A673 (cell line): ENCODE data around the gene ALX4. TPM values are rescaled to one million over a fixed set of nuclear protein-coding genes. Genes with fewer than 3 reads are reported as not detected.

Experiments used
- BruUV-seq: library from RNA; stranded (reverse); fragments of 400-500 nt; replicated peaks from 2 replicates; lab custom pipeline; 2021; lab: Mats Ljungman, UMichigan
- CTCF ChIA-PET: fragments of 300-600 bp; sonication (Branson Sonifier 250); formaldehyde crosslinking; loops from one replicate; lab custom pipeline; 2022; ENCODE audit warnings: antibody characterized with exemption; lab: Charles Lee
- POLR2A ChIA-PET: fragments of 300-600 bp; sonication (Branson Sonifier 250); formaldehyde crosslinking; loops from one replicate; lab custom pipeline; 2022; ENCODE audit warnings: antibody characterized with exemption; ENCODE audit not compliant: low non-redundant PET; lab: Charles Lee
- DNase-seq: peaks from one replicate; pipeline ENCODE4 v3.0.0-alpha.2; 2015; ENCODE audit warnings: low spot score
- H3K27ac ChIP-seq: fragments of 200-600 bp; sonication (generic); 2 replicates; pipeline ENCODE4 v1.5.1; 2016; ENCODE audit warnings: mixed run types, low read depth, mild to moderate bottlenecking, mixed read lengths, antibody characterized with exemption, low read length; ENCODE audit not compliant: poor library complexity, severe bottlenecking
- H3K27me3 ChIP-seq: fragments of 200-600 bp; sonication (generic); replicated peaks from 2 replicates; pipeline ENCODE4 v1.6.1; 2017; ENCODE audit warnings: mixed run types, low read depth, mild to moderate bottlenecking, mixed read lengths, antibody characterized with exemption, low read length; ENCODE audit not compliant: insufficient read depth, poor library complexity
- H3K36me3 ChIP-seq: fragments of 200-600 bp; sonication (generic); 2 replicates; pipeline ENCODE4 v1.6.1; 2016; ENCODE audit warnings: mixed run types, mild to moderate bottlenecking, mixed read lengths, antibody characterized with exemption, low read length; ENCODE audit not compliant: insufficient read depth, poor library complexity, severe bottlenecking
- H3K4me1 ChIP-seq: fragments of 200-600 bp; sonication (generic); 2 replicates; pipeline ENCODE4 v1.6.1; 2017; ENCODE audit warnings: mixed run types, mild to moderate bottlenecking, mixed read lengths, antibody characterized with exemption, low read length; ENCODE audit not compliant: insufficient read depth, poor library complexity, severe bottlenecking
- H3K4me3 ChIP-seq: fragments of 200-600 bp; sonication (generic); 2 replicates; pipeline ENCODE4 v1.5.1; 2016; ENCODE audit warnings: low read depth, mixed run types, mild to moderate bottlenecking, mixed read lengths, low read length; ENCODE audit not compliant: poor library complexity, severe bottlenecking
- H3K9me3 ChIP-seq: fragments of 200-600 bp; sonication (generic); 2 replicates; pipeline ENCODE4 v1.6.1; 2016; ENCODE audit warnings: mixed run types, low read depth, mild to moderate bottlenecking, mixed read lengths, antibody characterized with exemption, low read length; ENCODE audit not compliant: poor library complexity, severe bottlenecking
- CTCF ChIP-seq: fragments of 300-800, 200-600 bp; sonication (generic); conservative IDR thresholded peaks from 2 replicates; pipeline ENCODE4 v1.5.1; 2017; ENCODE audit warnings: low read depth, mild to moderate bottlenecking, antibody characterized with exemption, low read length, moderate library complexity, mixed read lengths
- EZH2 ChIP-seq: fragments of 200-600 bp; sonication (generic); IDR thresholded peaks from 2 replicates; pipeline ENCODE4 v1.6.1; 2017; ENCODE audit warnings: borderline replicate concordance, low read depth, mild to moderate bottlenecking, mixed read lengths, antibody characterized with exemption, low read length; ENCODE audit not compliant: poor library complexity, severe bottlenecking
- intact Hi-C: fragments of 100-400 bp; cut with micrococcal nuclease; formaldehyde crosslinking; loops from one replicate; pipeline ENCODE4 v1.10.0; 2022; ENCODE audit not compliant: unreplicated experiment
- total RNA-seq: library from RNA; stranded (reverse); gene quantifications from 2 replicates; pipeline ENCODE4 v1.2.3, GENCODE V29; 2021

Gene ALX4
- total RNA-seq, 1 experiment from 2014 or later, result 135 TPM

- CTCF ChIA-PET, result interaction anchor here (0.8 kb wide), 1 partner anchor 847 kb away, joined by 3 read pairs; no protein-coding TSS in a partner anchor
- Histone ChIP-seq H3K4me1 (no peaks in the 10 kb centered on the region), H3K27me3 (no peaks in the 10 kb centered on the region), H3K36me3 (peaks cover 97% of the 10 kb centered on the region), H3K9me3 (no peaks in the 10 kb centered on the region), H3K4me3 (no peak overlapping the region), H3K27ac (no peak overlapping the region)
- no peak for TF ChIP-seq EZH2
- TF ChIP-seq CTCF, result no peak
- intact Hi-C loops, result no loop called here
- POLR2A ChIA-PET, result no interaction called here
- BruUV-seq, result no TSS peak
- no peak for DNase-seq
These were observed 43.7 kb downstream of the ALX4 start for GRCh38 chr11:44266056-44266780.

GRCh38 chr11:44264761-44265160, 45.2 kb downstream of the ALX4 start:
- Histone ChIP-seq H3K4me3 (no peak overlapping the region), H3K27me3 (no peaks in the 10 kb centered on the region), H3K9me3 (no peaks in the 10 kb centered on the region), H3K36me3 (peaks cover 93% of the 10 kb centered on the region), H3K27ac (no peak overlapping the region), H3K4me1 (no peaks in the 10 kb centered on the region)
- intact Hi-C loops, result no loop called here
- CTCF ChIA-PET, result no interaction called here
- no peak for DNase-seq
- BruUV-seq, result no TSS peak
- POLR2A ChIA-PET, result no interaction called here
- TF ChIP-seq EZH2 (no peak), CTCF (no peak)

GRCh38 chr11:44264438-44264749, 45.5 kb downstream of the ALX4 start:
- no peak for TF ChIP-seq EZH2
- no TSS peak for BruUV-seq
- Histone ChIP-seq H3K4me3 (no peak overlapping the region), H3K4me1 (no peaks in the 10 kb centered on the region), H3K9me3 (no peaks in the 10 kb centered on the region), H3K36me3 (peaks cover 89% of the 10 kb centered on the region), H3K27ac (no peak overlapping the region), H3K27me3 (no peaks in the 10 kb centered on the region)
- intact Hi-C loops, result no loop called here
- DNase-seq, result no peak
- ChIA-PET CTCF (no interaction called here), POLR2A (no interaction called here)

- ChIA-PET POLR2A (no interaction called here), CTCF (no interaction called here)
- Histone ChIP-seq H3K27ac (peak overlapping the region; percentile 20), H3K4me3 (no peak overlapping the region), H3K9me3 (no peaks in the 10 kb centered on the region), H3K27me3 (no peaks in the 10 kb centered on the region), H3K36me3 (peaks cover 84% of the 10 kb centered on the region), H3K4me1 (no peaks in the 10 kb centered on the region)
- intact Hi-C loops, result no loop called here
- no TSS peak for BruUV-seq
- TF ChIP-seq EZH2 (no peak), CTCF (no peak)
- no peak for DNase-seq
These were observed 46.1 kb downstream of the ALX4 start for GRCh38 chr11:44263738-44264437.
